Hepatocyte (in vitro differentiated cells): ENCODE measurements around the gene METTL25B. TPM values are rescaled to one million over a fixed set of nuclear protein-coding genes. Genes with fewer than 3 reads are reported as not detected.

Source experiments
- DNase-seq: peaks from one replicate; pipeline ENCODE4 v3.0.0-alpha.2; 2016; ENCODE audit warnings: low spot score
- H2AFZ ChIP-seq: fragments of 200-600 bp; sonication (generic); 2 replicates; pipeline ENCODE4 v1.6.0; 2016; ENCODE audit warnings: antibody characterized with exemption, mild to moderate bottlenecking
- H3K27ac ChIP-seq: fragments of 200-600 bp; sonication (generic); 2 replicates; pipeline ENCODE4 v1.5.1; 2016; ENCODE audit warnings: mild to moderate bottlenecking
- H3K27me3 ChIP-seq: fragments of 200-600 bp; sonication (generic); 2 replicates; pipeline ENCODE4 v1.6.1; 2016
- H3K36me3 ChIP-seq: fragments of 200-600 bp; sonication (generic); replicated peaks from 2 replicates; pipeline ENCODE4 v1.5.1; 2016; ENCODE audit warnings: low read depth; ENCODE audit not compliant: insufficient read depth
- H3K4me1 ChIP-seq: fragments of 200-600 bp; sonication (generic); 2 replicates; pipeline ENCODE4 v1.5.1; 2016; ENCODE audit warnings: mild to moderate bottlenecking, moderate library complexity; ENCODE audit not compliant: insufficient read depth
- H3K4me2 ChIP-seq: fragments of 200-600 bp; sonication (generic); 2 replicates; pipeline ENCODE4 v1.6.0; 2016
- H3K4me3 ChIP-seq: fragments of 200-600 bp; sonication (generic); 2 replicates; pipeline ENCODE4 v1.5.1; 2016; ENCODE audit warnings: mild to moderate bottlenecking
- H3K79me2 ChIP-seq: fragments of 200-600 bp; sonication (generic); 2 replicates; pipeline ENCODE4 v1.6.0; 2017; ENCODE audit warnings: mild to moderate bottlenecking
- H3K9me2 ChIP-seq: fragments of 200-600 bp; sonication (generic); replicated peaks from 2 replicates; pipeline ENCODE4 v1.6.0; 2017; ENCODE audit warnings: mild to moderate bottlenecking; ENCODE audit not compliant: insufficient read depth
- H3K9me3 ChIP-seq: fragments of 200-600 bp; sonication (generic); 2 replicates; pipeline ENCODE4 v1.5.1; 2016; ENCODE audit warnings: low read depth, mild to moderate bottlenecking
- H4K20me1 ChIP-seq: fragments of 200-600 bp; sonication (generic); 2 replicates; pipeline ENCODE4 v1.6.0; 2016; ENCODE audit warnings: mild to moderate bottlenecking; ENCODE audit not compliant: insufficient read depth, poor library complexity, severe bottlenecking
- CTCF ChIP-seq: fragments of 200-600 bp; sonication (generic); IDR thresholded peaks from 2 replicates; pipeline ENCODE4 v1.5.1; 2016; ENCODE audit warnings: antibody characterized with exemption, mild to moderate bottlenecking; ENCODE audit not compliant: poor library complexity
- EZH2 ChIP-seq: fragments of 200-600 bp; sonication (generic); IDR thresholded peaks from 2 replicates; pipeline ENCODE4 v1.6.1; 2016; ENCODE audit warnings: antibody characterized with exemption, mild to moderate bottlenecking, borderline replicate concordance
- EZH2phosphoT487 ChIP-seq: fragments of 200-600 bp; sonication (generic); IDR thresholded peaks from one replicate; pipeline ENCODE4 v1.6.1; 2018; ENCODE audit warnings: antibody characterized with exemption, mild to moderate bottlenecking, low read depth, moderate library complexity; ENCODE audit not compliant: unreplicated experiment, severe bottlenecking
- WGBS: methylation state at CpG from one replicate; pipeline ENCODE4 v1.1.6; 2016; ENCODE audit warnings: low lambda C conversion rate; ENCODE audit errors: missing lambda C conversion rate; 5-methylcytosine and 5-hydroxymethylcytosine counted together
- polyA plus RNA-seq: library from polyadenylated mRNA; unstranded; fragments of >200 nt; fragmentation: Nextera tagmentation; extraction: Ambion mirVana; gene quantifications from 2 replicates; pipeline ENCODE4 v1.2.1, GENCODE V29; 2016
- total RNA-seq: library from RNA; depleted of rRNA; stranded (reverse); fragments of >200 nt; gene quantifications from 2 replicates; pipeline ENCODE4 v1.2.3, GENCODE V29; 2014

The METTL25B gene
- total and polyA plus RNA-seq, 2 experiments from 2014 or later = 20.6 to 24.7 TPM

- peak; percentile 37 for DNase-seq
- H3K4me2 ChIP-seq = peak overlapping the region; percentile 94
- H3K27me3 ChIP-seq = no peaks in the 10 kb centered on the region
- peak overlapping the region; percentile 85 for H3K27ac ChIP-seq
- peaks cover 41% of the 10 kb centered on the region for H4K20me1 ChIP-seq
- H3K9me2 ChIP-seq = no peaks in the 10 kb centered on the region
- no peak overlapping the region for H2AFZ ChIP-seq
- TF ChIP-seq CTCF = no peak
- no peak for TF ChIP-seq EZH2
- TF ChIP-seq EZH2phosphoT487 = no peak
- no peaks in the 10 kb centered on the region for H3K9me3 ChIP-seq
- H3K4me3 ChIP-seq = peak overlapping the region; percentile 48
- WGBS = 11% methylated on average over 8 of the region's 8 CpGs
- no peaks in the 10 kb centered on the region for H3K36me3 ChIP-seq
- peaks cover 70% of the 10 kb centered on the region for H3K79me2 ChIP-seq
- peaks cover 40% of the 10 kb centered on the region for H3K4me1 ChIP-seq
Observed at GRCh38 chr1:156768610-156769295, 40.5 kb downstream of the METTL25B start.

GRCh38 chr1:156772222-156772621 lies 44.0 kb downstream of the METTL25B start:
- WGBS = 88% methylated on average over 3 of the region's 3 CpGs
- H3K4me2 ChIP-seq = peak overlapping the region; percentile 60
- H3K79me2 ChIP-seq = peaks cover 94% of the 10 kb centered on the region
- peak overlapping the region; percentile 36 for H3K27ac ChIP-seq
- no peaks in the 10 kb centered on the region for H3K9me3 ChIP-seq
- peaks cover 70% of the 10 kb centered on the region for H4K20me1 ChIP-seq
- H3K9me2 ChIP-seq = no peaks in the 10 kb centered on the region
- H3K4me1 ChIP-seq = peaks cover 39% of the 10 kb centered on the region
- no peak overlapping the region for H3K4me3 ChIP-seq
- no peak overlapping the region for H2AFZ ChIP-seq
- no peaks in the 10 kb centered on the region for H3K36me3 ChIP-seq
- no peak for DNase-seq
- no peaks in the 10 kb centered on the region for H3K27me3 ChIP-seq
- no peak for TF ChIP-seq EZH2phosphoT487
- no peak for TF ChIP-seq EZH2
- no peak for TF ChIP-seq CTCF

- H4K20me1 ChIP-seq = peaks cover 77% of the 10 kb centered on the region
- peak overlapping the region; percentile 43 for H3K27ac ChIP-seq
- peaks cover 97% of the 10 kb centered on the region for H3K79me2 ChIP-seq
Observed at GRCh38 chr1:156772728-156773497, 44.6 kb downstream of the METTL25B start.

More at GRCh38 chr1:156772728-156773497, 44.6 kb downstream of the METTL25B start:
- Histone ChIP-seq H3K9me2 (no peaks in the 10 kb centered on the region), H3K4me2 (peak overlapping the region; percentile 60), H3K9me3 (no peaks in the 10 kb centered on the region), H3K4me3 (no peak overlapping the region), H3K4me1 (peaks cover 42% of the 10 kb centered on the region), H2AFZ (no peak overlapping the region), H3K36me3 (no peaks in the 10 kb centered on the region), H3K27me3 (no peaks in the 10 kb centered on the region)
- DNase-seq = no peak
- WGBS = 28% methylated on average over 9 of the region's 9 CpGs
- TF ChIP-seq CTCF (no peak), EZH2phosphoT487 (no peak), EZH2 (no peak)
